ENCODE data around the gene MPRIP.

GRCh38 chr17:17107891-17108431 is 65.7 kb downstream of the MPRIP start:
- no peak for TF ChIP-seq CTCF (conservative IDR thresholded peaks at IDR 0.05)
- no peak for TF ChIP-seq ZFX (IDR thresholded peaks at IDR 0.05)
